Thyroid gland (tissue), 4 donors: ENCODE measurements around the gene LZTS2.
A peak's percentile ranks its signal among the peaks of the same experiment; 100 is the strongest.

Experiments
- POLR2A ChIP-seq, 2 donors: fragments of 450-650 bp; IDR thresholded peaks; one replicate each; pipeline ENCODE4 v1.6.1; 2017; ENCODE audit warnings: antibody characterized with exemption in 2 of 2, mild to moderate bottlenecking in 2 of 2, moderate library complexity in 1 of 2
- TF ChIP-seq, protein P1 (sequence below), 6 experiments: fragments of 200-600 bp in 3 of 6; fragments of 450-650 bp in 3 of 6; sonication (generic) in 3 of 6; IDR thresholded peaks; one replicate each; pipeline ENCODE4 v1.5.1; 2016 to 2019; ENCODE audit warnings: antibody characterized with exemption in 6 of 6, mild to moderate bottlenecking in 2 of 6, inconsistent platforms in 1 of 6, moderate library complexity in 1 of 6

DNA sequence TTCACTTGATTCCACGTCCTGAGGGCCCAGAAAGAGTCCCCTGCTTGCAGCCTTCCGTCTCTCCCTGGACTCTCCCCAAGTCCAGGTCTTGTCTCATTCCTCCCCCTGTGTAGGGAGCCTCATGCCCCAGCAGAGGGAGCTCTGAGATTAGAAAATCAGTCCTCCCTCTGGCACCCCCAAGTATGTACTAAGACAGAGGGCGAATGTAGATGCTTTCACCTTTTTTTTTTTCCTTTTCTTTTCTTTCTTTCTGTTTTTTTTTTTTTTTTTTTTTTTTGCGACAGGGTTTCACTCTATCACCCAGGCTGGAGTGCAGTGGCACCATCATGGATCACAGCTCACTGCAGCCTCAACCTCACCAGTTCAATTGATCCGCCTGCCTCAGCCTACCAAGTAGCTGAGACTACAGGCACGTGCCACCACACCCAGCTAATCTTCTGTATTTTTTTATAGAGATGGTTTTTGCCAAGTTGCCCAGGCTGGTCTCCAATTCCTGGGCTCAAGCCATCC, 41.7 kb downstream of the LZTS2 start:
- TF ChIP-seq, protein P1, sequence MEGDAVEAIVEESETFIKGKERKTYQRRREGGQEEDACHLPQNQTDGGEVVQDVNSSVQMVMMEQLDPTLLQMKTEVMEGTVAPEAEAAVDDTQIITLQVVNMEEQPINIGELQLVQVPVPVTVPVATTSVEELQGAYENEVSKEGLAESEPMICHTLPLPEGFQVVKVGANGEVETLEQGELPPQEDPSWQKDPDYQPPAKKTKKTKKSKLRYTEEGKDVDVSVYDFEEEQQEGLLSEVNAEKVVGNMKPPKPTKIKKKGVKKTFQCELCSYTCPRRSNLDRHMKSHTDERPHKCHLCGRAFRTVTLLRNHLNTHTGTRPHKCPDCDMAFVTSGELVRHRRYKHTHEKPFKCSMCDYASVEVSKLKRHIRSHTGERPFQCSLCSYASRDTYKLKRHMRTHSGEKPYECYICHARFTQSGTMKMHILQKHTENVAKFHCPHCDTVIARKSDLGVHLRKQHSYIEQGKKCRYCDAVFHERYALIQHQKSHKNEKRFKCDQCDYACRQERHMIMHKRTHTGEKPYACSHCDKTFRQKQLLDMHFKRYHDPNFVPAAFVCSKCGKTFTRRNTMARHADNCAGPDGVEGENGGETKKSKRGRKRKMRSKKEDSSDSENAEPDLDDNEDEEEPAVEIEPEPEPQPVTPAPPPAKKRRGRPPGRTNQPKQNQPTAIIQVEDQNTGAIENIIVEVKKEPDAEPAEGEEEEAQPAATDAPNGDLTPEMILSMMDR (IDR thresholded peaks at IDR 0.05): peak; percentile 19 to 93 (median 80)
- no peak for TF ChIP-seq POLR2A (IDR thresholded peaks at IDR 0.05)
